Activated CD8-positive, alpha-beta memory T cell treated with anti-CD3 and anti-CD28 coated beads for 1 hour (primary cell): ENCODE results near the gene PPIL4.
"Not testable (repeated sequence)": the region's sequence is repeated elsewhere in the genome, so short reads cannot be mapped to it uniquely, and the experiment has no call there.

ENCODE experiments used
- DNase-seq, 2 donors: peaks; one replicate each; pipeline ENCODE4 v3.0.0-alpha.2; 2020; ENCODE audit warnings: low read depth in 1 of 2; ENCODE audit errors: extremely low read depth in 1 of 2

PPIL4 gene

DNA sequence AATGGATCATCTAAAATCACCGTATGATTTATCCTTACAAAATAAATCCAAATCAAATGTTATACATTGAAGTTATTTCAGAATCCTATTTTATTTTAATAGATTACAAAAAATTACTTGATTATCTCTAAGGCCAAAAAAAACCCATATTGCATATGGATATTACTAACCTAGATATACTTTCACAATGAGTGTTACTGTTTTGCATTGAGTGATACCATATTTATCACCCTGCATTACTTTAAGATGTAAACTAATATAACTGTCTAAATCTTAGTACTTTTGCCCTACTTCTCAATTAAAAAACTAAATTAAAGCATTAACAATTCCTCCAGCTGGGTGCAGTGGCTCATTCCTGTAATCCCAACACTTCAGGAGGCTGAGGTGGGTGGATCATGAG, 11.1 kb downstream of the PPIL4 start:
- no peak for DNase-seq

DNA sequence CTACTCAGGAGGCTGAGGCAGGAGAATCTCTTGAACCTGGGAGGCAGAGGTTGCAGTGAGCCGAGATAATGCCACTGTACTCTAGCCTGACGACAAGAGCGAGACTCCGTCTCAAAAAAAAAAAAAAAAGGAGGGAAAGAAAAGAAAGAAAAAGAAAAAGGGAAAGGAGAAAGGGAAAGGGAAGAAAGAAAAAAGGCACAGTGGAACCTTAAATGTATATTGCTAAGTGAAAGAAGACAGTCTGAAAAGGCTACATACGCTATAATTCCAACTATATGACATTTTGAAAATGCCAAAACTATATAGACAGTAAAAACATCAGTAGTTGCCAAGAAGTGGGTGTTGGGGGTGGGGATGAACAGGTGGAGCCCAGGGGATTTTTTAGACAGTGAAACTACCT, 16.2 kb downstream of the PPIL4 start:
- DNase-seq = no peak

DNA sequence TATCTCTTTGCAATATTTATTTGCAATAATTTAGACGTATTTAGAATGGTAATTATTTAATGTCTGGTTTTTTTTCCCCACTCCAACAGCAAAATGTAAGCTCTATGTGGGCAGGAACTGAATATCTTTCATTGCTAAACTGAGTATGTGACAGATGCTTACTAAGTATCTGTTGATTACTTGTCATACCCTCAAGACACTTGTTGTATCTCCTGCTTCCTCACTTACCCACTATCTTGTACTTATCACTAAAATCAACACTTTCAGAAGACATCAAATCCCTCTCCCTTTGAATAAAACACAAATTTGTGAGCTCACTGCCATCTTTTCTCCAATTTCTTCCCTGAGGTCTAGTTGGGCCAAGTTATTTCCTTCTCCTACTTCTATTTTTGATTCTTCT, 30.3 kb downstream of the PPIL4 start:
- no peak for DNase-seq

DNA sequence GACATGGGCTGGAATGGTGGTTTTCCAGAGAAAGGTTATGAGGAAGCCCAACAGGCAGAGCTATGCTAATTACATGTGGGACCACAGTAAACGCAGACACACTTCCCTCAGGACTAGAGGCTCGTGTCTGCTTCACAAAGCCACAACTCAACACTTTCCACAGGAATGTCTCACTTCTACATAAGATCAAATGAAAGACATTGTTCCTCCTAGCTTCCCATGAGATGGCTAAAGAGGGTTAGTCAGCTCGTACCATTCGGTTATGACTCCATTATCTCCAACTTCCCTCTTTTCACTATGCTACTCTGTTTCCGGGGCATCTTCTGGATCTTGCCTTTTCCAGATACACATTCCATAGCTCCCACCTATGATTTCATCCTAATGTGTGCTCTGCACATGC, 31.9 kb downstream of the PPIL4 start:
- DNase-seq = no peak

DNA sequence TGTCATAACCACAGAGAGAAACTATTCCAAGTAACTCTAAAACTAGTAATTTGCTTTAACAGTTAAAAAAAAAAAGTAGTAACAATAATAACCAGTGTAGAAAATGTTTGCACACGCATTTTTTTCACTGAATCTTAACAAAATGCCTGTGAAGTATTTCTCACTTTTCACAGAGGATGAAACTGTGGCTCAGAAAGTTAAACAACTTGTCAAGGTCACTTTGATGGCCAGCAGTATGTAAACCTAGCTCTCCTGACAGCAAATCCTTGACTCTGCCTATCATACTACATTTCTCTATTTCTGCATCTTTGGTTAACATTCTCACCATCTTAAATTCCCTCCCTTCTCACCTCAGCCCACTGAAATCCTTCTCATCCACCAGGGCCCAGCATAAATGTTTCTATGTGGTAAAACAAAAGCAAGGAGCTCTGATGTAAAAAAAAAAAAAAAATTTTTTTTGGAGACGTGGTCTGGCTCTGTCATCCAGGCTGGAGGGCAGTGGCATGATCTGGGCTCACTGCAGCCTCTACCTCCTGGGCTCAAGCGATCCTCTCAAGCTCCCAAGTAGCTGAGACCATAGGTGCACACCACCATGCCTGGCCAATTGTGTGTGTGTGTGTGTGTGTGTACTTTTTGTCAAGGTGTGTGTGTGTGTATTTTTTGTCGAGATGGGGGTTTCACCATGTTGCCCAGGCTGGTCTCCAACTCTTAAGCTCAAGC, 34.9 kb downstream of the PPIL4 start:
- no peak for DNase-seq

DNA sequence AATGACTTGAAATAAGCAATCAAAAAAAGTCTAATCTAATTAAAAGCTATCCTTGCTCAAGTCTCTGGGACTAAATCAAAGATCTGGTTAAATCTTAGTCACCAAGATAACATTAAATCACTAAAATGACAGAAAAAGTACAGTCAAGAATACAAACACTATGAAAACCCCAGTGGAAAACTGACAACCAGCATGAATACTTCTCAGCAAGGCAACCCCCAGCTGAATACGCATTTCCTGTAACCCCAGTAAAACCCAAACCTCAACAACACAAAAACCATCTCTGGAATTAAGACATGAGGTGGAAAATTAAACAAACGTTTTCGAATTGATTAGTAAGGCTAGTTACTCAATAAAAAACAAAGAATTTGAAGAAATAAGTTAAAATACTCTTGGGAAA, 37.4 kb downstream of the PPIL4 start:
- DNase-seq = no peak

DNA sequence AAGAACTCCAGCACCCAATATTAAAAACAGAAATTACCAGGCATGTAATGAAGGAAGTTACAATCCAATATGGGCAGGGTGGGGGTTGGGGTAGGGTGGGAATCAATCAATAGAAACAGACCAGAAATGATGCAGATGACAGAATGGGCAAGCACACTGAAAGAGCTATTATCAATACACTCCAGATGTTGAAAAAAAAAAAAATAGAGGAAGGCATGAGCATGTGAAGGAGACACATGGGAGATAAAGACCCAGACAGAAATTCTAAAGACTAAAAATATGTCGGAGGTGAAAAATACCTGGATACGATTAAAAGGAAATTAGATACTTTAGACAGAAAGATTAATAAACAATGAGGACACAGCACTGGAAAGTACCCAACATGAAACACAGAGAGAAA, 42.0 kb downstream of the PPIL4 start:
- no peak for DNase-seq

DNA sequence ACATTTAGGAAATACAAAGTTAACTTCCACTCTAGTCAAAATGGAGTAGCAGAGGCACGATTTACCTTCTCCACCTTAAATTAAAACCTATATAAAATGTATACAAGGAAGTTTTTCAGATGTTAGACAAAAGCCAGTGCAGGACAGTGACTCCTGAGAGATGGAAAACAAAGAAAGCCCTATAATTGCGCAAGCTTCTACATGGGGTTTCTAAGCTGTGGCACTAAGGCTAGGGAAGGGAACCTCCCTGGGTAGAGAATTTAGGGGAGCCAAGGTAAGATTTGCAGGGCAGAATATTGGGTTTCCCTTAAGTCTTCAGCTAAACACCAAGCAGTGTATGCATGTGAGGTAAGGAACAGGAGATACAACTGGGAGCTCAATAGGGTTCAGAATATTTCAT, 42.6 kb downstream of the PPIL4 start:
- no peak for DNase-seq

DNA sequence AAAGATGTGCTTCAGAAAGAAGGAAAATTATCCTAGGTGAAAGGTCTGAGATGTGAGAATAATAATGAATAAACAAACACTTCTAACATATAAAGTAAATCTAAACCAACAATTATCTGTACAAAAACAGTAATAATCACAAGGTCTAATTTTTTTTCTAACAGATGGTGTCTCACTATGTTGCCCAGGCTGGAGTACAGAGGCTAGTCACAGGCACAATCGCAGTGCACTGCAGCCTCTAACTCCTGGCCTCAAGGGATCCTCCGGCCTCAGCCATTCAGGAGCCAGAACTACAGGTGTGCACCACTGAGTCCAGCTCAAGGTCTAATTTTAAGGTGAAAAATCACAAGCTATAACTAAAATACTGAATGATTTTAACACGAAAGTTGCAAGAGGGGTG, 44.1 kb downstream of the PPIL4 start:
- DNase-seq = no peak

DNA sequence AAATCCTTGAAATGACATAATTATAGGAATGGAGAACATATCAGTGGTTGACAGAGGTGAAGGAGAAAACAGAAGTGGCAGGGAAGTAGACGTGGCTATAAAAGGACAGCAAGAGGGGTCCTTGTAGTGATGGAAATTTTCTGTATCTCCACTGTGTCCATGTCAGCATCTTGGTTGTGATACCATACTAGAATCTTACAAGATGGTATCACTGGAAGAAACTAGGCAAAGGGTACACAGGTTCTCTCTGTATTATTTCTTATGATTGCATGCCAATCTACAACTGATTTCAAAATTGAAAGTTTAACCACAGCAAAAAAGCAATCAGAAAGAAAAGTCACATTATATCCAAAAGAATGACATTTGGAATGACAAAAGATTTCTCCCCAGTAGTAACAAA, 44.6 kb downstream of the PPIL4 start:
- DNase-seq = no peak

DNA sequence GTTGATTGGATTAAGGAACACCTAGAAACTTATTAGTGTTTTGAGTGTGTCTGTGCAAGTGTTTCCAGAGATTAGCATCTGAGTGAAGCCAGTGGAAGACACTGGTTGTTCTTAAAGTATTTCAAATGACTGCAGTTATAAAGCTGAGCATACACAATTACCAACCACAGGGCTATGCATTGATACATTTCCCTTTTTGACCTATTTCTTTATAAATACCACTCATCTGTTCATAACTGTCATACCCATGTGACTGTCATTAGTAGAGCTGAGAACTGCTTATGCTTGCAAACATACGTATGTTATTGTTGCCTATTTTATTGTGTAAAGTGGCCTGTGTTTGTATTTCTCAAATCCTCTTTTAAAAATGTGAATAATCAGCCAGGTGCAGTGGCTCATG, 45.7 kb downstream of the PPIL4 start:
- DNase-seq = no peak

DNA sequence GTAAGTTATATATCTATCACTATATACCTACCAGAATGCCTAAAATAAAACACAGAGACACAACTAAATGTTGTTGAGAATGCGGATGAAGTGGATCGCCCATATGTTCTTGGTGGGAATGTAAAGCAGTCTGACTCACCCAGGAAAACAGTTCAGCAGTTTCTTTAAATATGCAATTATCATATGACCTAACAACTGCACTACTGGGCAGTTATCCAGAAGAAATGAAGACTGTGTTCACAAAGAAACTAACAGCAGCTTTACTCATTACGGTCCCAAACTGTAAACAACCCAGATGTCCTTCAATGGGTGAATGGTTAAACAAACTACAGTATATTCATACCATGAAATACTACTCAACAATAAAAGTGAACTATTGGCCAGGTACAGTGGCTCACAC, 46.8 kb downstream of the PPIL4 start:
- DNase-seq = no peak

DNA sequence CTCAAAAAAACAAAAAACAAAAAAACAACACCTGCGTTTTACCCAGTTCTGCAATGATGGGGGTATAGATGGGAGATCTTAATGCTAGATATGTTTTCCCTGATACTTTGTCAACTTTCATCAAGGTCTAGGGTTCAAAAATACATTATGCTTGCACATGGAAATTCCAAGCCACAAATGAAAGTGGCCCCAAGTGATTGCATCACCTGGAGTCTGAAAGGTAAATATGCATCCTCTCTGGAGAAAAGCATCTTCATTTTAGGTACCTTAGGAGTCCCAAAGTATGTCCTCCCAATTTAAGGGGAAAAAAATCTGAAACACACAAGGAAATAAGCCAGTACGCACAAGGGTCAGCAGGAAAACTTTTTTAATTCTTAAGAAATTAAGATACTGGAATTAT, 48.5 kb downstream of the PPIL4 start:
- DNase-seq = no peak

DNA sequence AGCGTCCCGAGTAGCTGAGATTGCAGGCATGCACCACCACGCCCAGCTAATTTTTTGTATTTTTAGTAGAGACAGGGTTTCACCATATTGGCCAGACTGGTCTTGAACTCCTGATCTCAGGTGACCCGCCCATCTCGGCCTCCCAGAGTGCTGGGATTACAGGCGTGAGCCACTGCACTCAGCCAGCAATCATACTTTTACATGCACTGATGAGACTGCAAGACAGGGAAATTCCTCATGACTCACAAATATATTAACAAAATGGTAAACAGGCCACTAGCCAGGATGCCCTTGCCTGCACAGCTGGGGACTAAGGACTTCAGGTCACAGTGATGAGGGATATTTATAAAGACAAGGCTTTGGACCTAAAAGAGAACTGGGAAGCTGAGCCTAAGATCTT, 49.2 kb downstream of the PPIL4 start:
- DNase-seq = not testable (repeated sequence)

DNA sequence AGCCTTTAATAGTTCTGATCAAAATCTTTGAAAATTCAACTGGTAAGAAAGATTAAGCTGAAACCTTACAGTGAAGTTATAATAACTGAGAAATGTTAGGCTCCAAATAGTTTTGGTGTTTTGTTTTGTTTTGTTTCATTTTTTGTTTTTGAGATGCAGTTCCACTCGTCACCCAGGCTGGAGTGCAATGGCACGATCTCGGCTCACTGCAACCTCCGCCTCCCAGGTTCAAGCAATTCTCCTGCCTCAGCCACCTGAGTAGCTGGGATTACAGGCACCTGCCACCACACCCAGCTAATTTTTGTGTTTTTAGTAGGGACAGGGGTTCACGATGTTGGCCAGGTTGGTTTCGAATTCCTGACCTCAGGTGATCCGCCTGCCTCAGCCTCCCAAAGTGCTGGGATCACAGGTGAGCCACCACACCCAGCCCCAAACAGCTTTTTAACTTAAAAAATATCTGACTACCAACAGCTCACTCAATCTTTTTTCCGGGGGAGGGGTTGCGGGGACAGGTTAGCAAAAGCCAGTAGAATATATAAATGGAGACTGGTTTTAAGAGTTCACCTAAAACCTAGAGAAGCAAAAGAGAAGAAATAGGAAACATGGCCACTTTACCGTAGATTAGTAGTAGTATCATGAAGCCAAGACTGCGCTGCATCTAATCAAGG, 50.4 kb downstream of the PPIL4 start:
- DNase-seq = not testable (repeated sequence)

DNA sequence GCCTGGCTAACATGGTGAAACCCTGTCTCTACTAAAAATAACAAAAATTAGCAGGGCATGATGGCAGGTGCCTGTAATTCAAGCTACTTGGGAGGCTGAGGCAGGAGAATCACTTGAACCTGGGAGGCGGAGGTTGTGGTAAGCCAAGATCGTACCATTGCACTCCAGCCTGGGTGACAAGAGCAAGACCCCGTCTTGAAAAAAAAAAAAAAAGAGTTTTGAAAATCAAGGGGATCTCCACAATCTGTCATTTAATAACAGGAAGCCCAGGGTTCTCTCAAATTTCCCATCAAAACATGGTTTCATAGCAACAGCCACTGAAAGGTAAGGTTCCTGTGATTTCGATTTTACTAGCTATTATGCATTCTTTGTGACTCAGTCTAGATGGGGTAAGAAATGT, 51.0 kb downstream of the PPIL4 start:
- not testable (repeated sequence) for DNase-seq

DNA sequence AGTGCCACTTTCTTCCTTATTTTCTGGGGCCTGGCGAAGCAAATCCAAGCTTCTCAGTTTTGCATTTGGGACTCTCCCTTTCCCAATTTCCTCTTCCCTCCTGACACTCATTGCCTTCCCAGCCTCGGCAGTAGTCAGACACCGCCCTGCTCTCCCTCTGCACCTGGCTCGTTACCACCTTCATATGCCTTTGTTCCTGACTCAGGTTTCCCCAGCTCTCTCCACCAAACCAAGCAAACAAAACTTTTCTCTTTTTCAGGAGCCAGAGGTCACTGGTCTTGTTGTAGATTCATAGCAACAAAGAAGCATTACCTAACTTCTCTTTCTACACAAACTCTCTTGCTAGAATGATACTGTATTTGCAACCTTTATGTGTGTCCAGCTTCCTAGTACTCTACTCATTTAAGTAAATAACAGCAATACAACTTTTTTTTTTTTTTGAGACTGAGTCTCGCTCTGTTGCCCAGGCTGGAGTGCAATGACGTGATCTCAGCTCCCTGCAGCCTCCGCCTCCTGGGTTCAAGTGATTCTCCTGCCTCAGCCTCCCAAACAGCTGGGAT, 52.0 kb downstream of the PPIL4 start:
- DNase-seq = no peak

DNA sequence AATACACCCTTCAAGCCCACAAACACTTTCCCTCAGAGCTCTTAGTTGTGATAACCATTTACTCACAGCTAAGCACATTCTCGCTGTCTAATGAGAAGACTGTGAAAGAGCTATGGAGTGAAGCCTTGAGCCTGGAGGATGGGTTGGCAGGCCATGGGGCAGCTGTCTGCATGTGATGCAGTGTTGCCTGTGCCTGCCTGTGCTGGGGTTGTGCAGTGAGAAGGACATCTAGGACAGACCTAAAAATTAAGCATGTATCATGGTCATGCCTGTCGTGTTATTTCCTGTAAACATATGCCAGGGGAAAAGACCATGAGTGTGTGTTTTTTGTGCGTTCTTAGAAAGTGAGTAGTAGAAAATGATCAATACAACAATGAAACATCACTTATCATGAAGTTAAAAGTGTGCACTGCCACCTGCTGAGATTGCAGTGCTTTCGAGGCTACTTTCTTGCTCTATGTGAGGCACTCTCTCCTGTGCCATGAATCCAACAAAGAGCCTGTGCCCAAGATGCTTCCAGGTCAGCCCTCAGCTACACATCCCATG, 53.0 kb downstream of the PPIL4 start:
- no peak for DNase-seq

DNA sequence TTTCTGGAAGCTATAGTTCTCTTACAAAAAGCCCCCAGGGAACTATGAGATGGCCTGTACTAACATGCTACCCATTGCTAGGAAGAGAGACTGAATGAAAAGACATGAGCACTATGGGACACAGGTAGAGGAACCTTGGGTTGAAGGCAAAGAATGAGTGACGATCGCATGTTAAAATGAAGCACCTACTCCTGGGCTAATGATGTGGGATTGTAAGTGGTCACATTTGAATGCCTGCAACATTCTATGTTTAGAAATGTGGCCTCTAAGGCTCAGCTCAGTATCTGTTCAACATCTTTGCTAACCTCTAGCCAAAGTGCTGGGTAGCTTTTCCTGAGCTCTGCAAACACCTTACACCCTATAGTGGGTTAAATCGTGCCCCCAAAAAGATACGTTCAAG, 55.9 kb downstream of the PPIL4 start:
- no peak for DNase-seq

DNA sequence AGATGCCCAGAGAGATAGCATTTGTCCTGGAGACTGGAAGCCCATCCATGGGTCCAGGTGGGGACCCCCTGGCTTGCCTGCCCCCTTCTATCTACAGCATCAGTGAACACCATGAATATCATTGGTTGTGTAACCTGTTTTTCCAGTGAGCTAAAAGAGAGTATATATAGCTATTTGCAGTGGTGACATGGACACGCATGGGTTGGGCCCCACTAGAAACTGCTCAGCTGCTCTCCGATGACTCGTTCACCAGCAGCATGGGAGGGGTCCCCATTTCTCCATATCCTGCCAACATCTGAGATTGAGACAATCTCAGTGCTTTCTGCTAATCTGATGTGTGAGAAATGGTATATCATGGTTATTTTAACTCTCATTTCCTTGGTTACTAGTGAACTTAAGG, 57.0 kb downstream of the PPIL4 start:
- no peak for DNase-seq

DNA sequence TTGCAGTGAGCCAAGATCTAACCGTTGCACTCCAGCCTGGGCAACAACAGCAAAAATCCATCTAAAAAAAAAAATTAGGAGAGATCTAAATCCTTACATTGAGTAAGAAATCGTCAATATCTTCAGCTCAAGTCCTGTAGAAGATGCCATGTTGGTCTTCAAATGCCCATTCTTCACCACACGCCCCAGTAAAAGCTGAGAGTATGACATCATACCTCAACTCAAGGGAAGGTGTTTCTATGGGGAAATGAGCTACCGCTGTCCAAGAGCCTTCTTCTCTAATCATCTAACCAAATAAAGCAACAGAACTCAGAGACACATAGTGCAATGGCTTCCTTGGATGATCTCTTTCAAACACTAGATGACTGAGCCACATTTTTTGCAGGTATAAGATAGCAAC, 58.5 kb downstream of the PPIL4 start:
- DNase-seq = no peak
